HG03469 (cell line): ENCODE results near the gene B3GALT6.
"Not testable (repeated sequence)": the region's sequence is repeated elsewhere in the genome, so short reads cannot be mapped to it uniquely, and the experiment has no call there.

ENCODE experiments used
- ATAC-seq: cut with Tn5 transposase; IDR thresholded peaks from one replicate; pipeline ENCODE4 v1.9.1; 2021; ENCODE audit warnings: mild to moderate bottlenecking, moderate library complexity, moderate number of reproducible peaks; ENCODE audit not compliant: unreplicated experiment

B3GALT6 gene

GRCh38 chr1:1232208-1232795 lies at the start of gene B3GALT6:
B3GALT6 (plus strand) TSS chr1:1232237; CDS start chr1:1232279, 42 bp downstream.
- no peak for ATAC-seq

GRCh38 chr1:1182491-1183220 lies 49.4 kb upstream of the B3GALT6 start:
- no peak for ATAC-seq

- no peak for ATAC-seq
These were observed 48.8 kb upstream of the B3GALT6 start for GRCh38 chr1:1183221-1183747.

- no peak for ATAC-seq
These were observed 47.9 kb upstream of the B3GALT6 start for GRCh38 chr1:1183833-1184775.

GRCh38 chr1:1185101-1185765 lies 46.8 kb upstream of the B3GALT6 start:
- no peak for ATAC-seq

GRCh38 chr1:1187938-1188337 lies 44.1 kb upstream of the B3GALT6 start:
- ATAC-seq: no peak

GRCh38 chr1:1189111-1189510 lies 42.9 kb upstream of the B3GALT6 start:
- no peak for ATAC-seq

GRCh38 chr1:1191734-1192133 lies 40.3 kb upstream of the B3GALT6 start:
- no peak for ATAC-seq

GRCh38 chr1:1194723-1195122 lies 37.3 kb upstream of the B3GALT6 start:
- ATAC-seq: no peak

- ATAC-seq: not testable (repeated sequence)
These were observed 36.3 kb upstream of the B3GALT6 start for GRCh38 chr1:1195726-1196125.

GRCh38 chr1:1196431-1197187 lies 35.4 kb upstream of the B3GALT6 start:
- ATAC-seq: no peak

- no peak for ATAC-seq
These were observed 34.9 kb upstream of the B3GALT6 start for GRCh38 chr1:1197188-1197500.

GRCh38 chr1:1197551-1198422 lies 34.2 kb upstream of the B3GALT6 start:
- no peak for ATAC-seq

GRCh38 chr1:1198423-1199140 lies 33.5 kb upstream of the B3GALT6 start:
- no peak for ATAC-seq

- no peak for ATAC-seq
These were observed 32.7 kb upstream of the B3GALT6 start for GRCh38 chr1:1199141-1199960.

GRCh38 chr1:1199961-1200875 lies 31.8 kb upstream of the B3GALT6 start:
- no peak for ATAC-seq
